ENCODE data around the gene PPBP. TPM values are rescaled to one million over a fixed set of nuclear protein-coding genes. Genes with fewer than 3 reads are reported as not detected.

The PPBP gene
- total RNA-seq, 1 donor from 2014 or later, result not detected

DNA sequence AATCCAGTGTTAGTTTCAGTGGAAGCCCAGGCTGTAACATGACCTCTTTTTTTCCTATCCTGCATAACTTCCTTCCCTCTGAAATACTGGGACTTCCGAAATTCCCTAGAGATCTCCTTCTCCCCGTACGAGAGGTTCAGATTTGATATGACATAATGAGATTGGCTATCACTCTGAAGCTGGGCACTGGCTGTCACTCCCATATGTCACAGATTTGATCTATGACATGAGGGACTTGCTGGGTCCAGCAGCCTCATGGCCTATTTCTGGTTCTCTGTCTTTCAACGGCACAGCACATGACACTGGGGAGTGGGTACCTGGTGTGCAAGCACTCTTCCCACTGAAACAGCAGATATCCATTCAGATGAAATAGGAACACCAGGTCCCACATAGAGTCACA lies 42.9 kb downstream of the PPBP start:
- H3K4me3 ChIP-seq (ENCODE audit: low read depth, low read length), result no peak overlapping the region
- no peak for TF ChIP-seq CTCF (conservative IDR thresholded peaks at IDR 0.05; ENCODE audit: low read depth, low read length)
- DNase-seq (ENCODE audit: low read depth), result no peak

GRCh38 chr4:73944061-73944875 lies 43.7 kb downstream of the PPBP start:
- peak; percentile 18 for TF ChIP-seq CTCF (conservative IDR thresholded peaks at IDR 0.05; ENCODE audit: low read depth, low read length)
- peak overlapping the region; percentile 54 for H3K4me3 ChIP-seq (ENCODE audit: low read depth, low read length)
- DNase-seq (ENCODE audit: low read depth), result no peak

- TF ChIP-seq CTCF (conservative IDR thresholded peaks at IDR 0.05; ENCODE audit: low read depth, low read length), result no peak
- peak overlapping the region; percentile 54 for H3K4me3 ChIP-seq (ENCODE audit: low read depth, low read length)
- DNase-seq (ENCODE audit: low read depth), result no peak
Observed at GRCh38 chr4:73943555-73943954, 44.4 kb downstream of the PPBP start.

DNA sequence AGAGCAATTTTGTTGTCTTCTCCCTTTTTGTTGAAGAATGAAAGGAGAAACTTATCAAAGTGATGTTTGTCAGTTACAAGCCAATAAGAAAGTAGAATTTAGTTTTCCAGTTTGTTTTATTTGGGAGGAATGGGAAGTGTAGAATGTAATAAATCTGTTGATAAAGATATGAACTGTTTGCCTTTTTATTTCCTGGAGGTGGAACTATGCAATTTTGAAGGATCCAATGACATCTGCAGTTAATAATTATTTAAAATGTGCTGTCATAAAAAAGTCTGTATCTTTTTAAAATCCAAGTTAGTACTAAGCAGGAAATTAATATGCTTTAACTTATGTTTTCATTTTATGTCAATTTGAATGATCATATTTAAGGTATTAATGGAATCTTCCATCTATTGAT lies 51.0 kb downstream of the PPBP start:
- H3K4me3 ChIP-seq (ENCODE audit: low read depth, low read length), result no peak overlapping the region
- no peak for TF ChIP-seq CTCF (conservative IDR thresholded peaks at IDR 0.05; ENCODE audit: low read depth, low read length)
- DNase-seq (ENCODE audit: low read depth), result no peak

Other genes starting within 250 kb of the PPBP start
- 24.9 and 31.4 TPM in 2 replicates for gene CXCL8, start 247.6 kb downstream of the PPBP start, total RNA-seq
- 7.2 and 17.1 TPM in 2 replicates for gene CXCL6, start 151.5 kb downstream of the PPBP start, total RNA-seq
- not detected in 2 replicates for gene PF4V1, start 134.9 kb downstream of the PPBP start, total RNA-seq
- gene CXCL1, start 118.8 kb downstream of the PPBP start, total RNA-seq, result 100 and 158 TPM in 2 replicates
- gene PF4, start 6.2 kb downstream of the PPBP start, total RNA-seq, result 0.23 TPM in 1 of 2 replicates, not detected in the other
- gene CXCL5, start 10.5 kb upstream of the PPBP start, total RNA-seq, result 32.3 and 79.5 TPM in 2 replicates
- gene CXCL3, start 50.5 kb upstream of the PPBP start, total RNA-seq, result 4.8 and 6.6 TPM in 2 replicates
- gene CXCL2, start 111.0 kb upstream of the PPBP start, total RNA-seq, result 17.7 and 18.6 TPM in 2 replicates
- 5.5 and 15.4 TPM in 2 replicates for gene MTHFD2L, start 169.9 kb upstream of the PPBP start, total RNA-seq